Panc1 (cell line): Measurements from ENCODE around the gene EEF2. TPM values are rescaled to one million over a fixed set of nuclear protein-coding genes. Genes with fewer than 3 reads are reported as not detected.

ENCODE experiments used
- ATAC-seq: fragments of 200-7000 bp; cut with Tn5 transposase; 2 replicates; pipeline ENCODE4 v1.9.1; 2020; ENCODE audit warnings: mild to moderate bottlenecking, moderate library complexity
- Bru-seq: library from RNA; stranded (reverse); fragments of 400-500 nt; gene quantifications from one replicate; lab custom pipeline; 2021; lab: Mats Ljungman, UMichigan
- BruChase-seq, 2 experiments: library from RNA; stranded (reverse); fragments of 400-500 nt; gene quantifications; one replicate each; lab custom pipeline; 2021; lab: Mats Ljungman, UMichigan
- BruUV-seq: library from RNA; stranded (reverse); fragments of 400-500 nt; replicated peaks from 2 replicates; lab custom pipeline; 2021; lab: Mats Ljungman, UMichigan
- CTCF ChIA-PET: fragments of 300-600 bp; sonication (Branson Sonifier 250); formaldehyde crosslinking; loops from one replicate; lab custom pipeline; 2022; ENCODE audit warnings: antibody characterized with exemption; lab: Charles Lee
- POLR2A ChIA-PET: fragments of 300-600 bp; sonication (Branson Sonifier 250); formaldehyde crosslinking; loops from one replicate; lab custom pipeline; 2022; ENCODE audit warnings: antibody characterized with exemption; lab: Charles Lee
- DNase-seq: peaks from one replicate; pipeline ENCODE4 v3.0.0-alpha.2; 2010; ENCODE audit warnings: low read depth, low spot score
- H3K27ac ChIP-seq: 2 replicates; pipeline ENCODE4 v1.5.1; 2011; ENCODE audit warnings: mild to moderate bottlenecking, low read length, inconsistent platforms
- H3K27me3 ChIP-seq: fragments of 200-500 bp; sonication (Bioruptor generic); 2 replicates; pipeline ENCODE4 v1.6.0; 2014; ENCODE audit warnings: low read length, inconsistent platforms; ENCODE audit not compliant: control insufficient read depth, insufficient read depth
- H3K36me3 ChIP-seq: fragments of 200-500 bp; sonication (Bioruptor generic); 2 replicates; pipeline ENCODE4 v1.5.1; 2014; ENCODE audit warnings: inconsistent platforms, mild to moderate bottlenecking, low read length, moderate library complexity; ENCODE audit not compliant: control insufficient read depth, insufficient read depth
- H3K4me1 ChIP-seq: 2 replicates; pipeline ENCODE4 v1.5.1; 2011; ENCODE audit warnings: inconsistent platforms, mild to moderate bottlenecking, low read length, moderate library complexity; ENCODE audit not compliant: control insufficient read depth, insufficient read depth
- H3K4me3 ChIP-seq, 2 experiments: 2 replicates each; pipeline ENCODE4 v1.5.1; 2011 to 2012; ENCODE audit warnings: low read depth in 2 of 2, low read length in 2 of 2, mild to moderate bottlenecking in 2 of 2, inconsistent platforms in 1 of 2, moderate library complexity in 1 of 2
- H3K9me3 ChIP-seq: fragments of 200-500 bp; sonication (Bioruptor generic); 2 replicates; pipeline ENCODE4 v1.5.1; 2014; ENCODE audit warnings: low read depth, mild to moderate bottlenecking, inconsistent platforms, low read length, moderate library complexity; ENCODE audit not compliant: control insufficient read depth, insufficient read depth
- CTCF ChIP-seq: fragments of 450-650 bp; IDR thresholded peaks from 2 replicates; pipeline ENCODE4 v1.5.1; 2017; ENCODE audit warnings: mild to moderate bottlenecking
- POLR2AphosphoS5 ChIP-seq: IDR thresholded peaks from 2 replicates; pipeline ENCODE4 v1.6.1; 2012; ENCODE audit warnings: mild to moderate bottlenecking, low read depth, low read length, moderate library complexity
- REST ChIP-seq, 2 experiments: IDR thresholded peaks; 2 replicates each; pipeline ENCODE4 v1.6.1; 2011 to 2012; ENCODE audit warnings: low read depth in 2 of 2, control low read depth in 1 of 2, low read length in 1 of 2, mild to moderate bottlenecking in 1 of 2, moderate library complexity in 1 of 2; ENCODE audit not compliant: insufficient read depth in 1 of 2
- SIN3A ChIP-seq: IDR thresholded peaks from 2 replicates; pipeline ENCODE4 v1.6.1; 2012; ENCODE audit warnings: low read depth, mild to moderate bottlenecking, low read length, moderate library complexity, borderline replicate concordance; ENCODE audit not compliant: insufficient read depth
- TCF7L2 ChIP-seq: IDR thresholded peaks from 2 replicates; pipeline ENCODE4 v1.6.1; 2011; ENCODE audit warnings: mild to moderate bottlenecking, low read depth, low read length, inconsistent platforms
- in situ Hi-C: cut with HindIII; loops from 2 replicates; pipeline ENCODE4 v1.10.0; 2016; ENCODE audit warnings: low sequenced_read_pairs, low pct_unique_long_range_greater_than_20kb
- intact Hi-C: fragments of 100-400 bp; cut with micrococcal nuclease; formaldehyde crosslinking; loops from one replicate; pipeline ENCODE4 v1.10.0; 2022; ENCODE audit not compliant: unreplicated experiment
- long read RNA-seq: library from polyadenylated mRNA; unstranded; transcript quantifications from one replicate; pipeline ENCODE4 v2.0.0, GENCODE V29; 2021; ENCODE audit not compliant: unreplicated experiment
- polyA plus RNA-seq: library from polyadenylated mRNA; unstranded; fragments of >200 nt; gene quantifications from one replicate; pipeline ENCODE4 v1.2.1, GENCODE V29; 2012; ENCODE audit warnings: missing spikeins; ENCODE audit not compliant: insufficient read length
- total RNA-seq: library from RNA; stranded (reverse); gene quantifications from one replicate; pipeline ENCODE4 v1.2.1, GENCODE V29; 2021; ENCODE audit not compliant: unreplicated experiment

EEF2 gene
- 1,391 TPM for total RNA-seq
- polyA plus RNA-seq, result 1,601 TPM
- percentile 97 among the genes with signal in this experiment for Bru-seq, nascent RNA
- BruChase-seq, experiment 1, labeled RNA remaining after a 2-hour chase, result percentile 99 among the genes with signal in this experiment
- percentile 100 among the genes with signal in this experiment for BruChase-seq, experiment 2, labeled RNA remaining after a 6-hour chase
- long read RNA-seq, transcript EEF2-201 (15 exons, 3,164 nt), result major isoform, 445 of 873 reads
- long read RNA-seq, partial matches to known transcripts, result 201 of 873 reads
- long read RNA-seq, other reads (novel, unspliced or antisense), result 227 of 873 reads

GRCh38 chr19:3984908-3985642 is at the start of gene EEF2:
TSS of gene EEF2 (minus strand) at chr19:3985463. CDS start at chr19:3985380, 83 bp downstream.
- DNase-seq (no peak), ATAC-seq (peak; percentile 56)
- H3K36me3 ChIP-seq, result peaks cover 32% of the 10 kb centered on the region
- peaks cover 8% of the 10 kb centered on the region for H3K4me1 ChIP-seq
- in situ Hi-C loops (no loop called here), intact Hi-C loops (loop anchor here (10.0 kb wide), 1 partner anchor 220 kb away; no protein-coding TSS in a partner anchor)
- no peak for TF ChIP-seq CTCF
- TF ChIP-seq REST (IDR thresholded peaks at IDR 0.05; ENCODE audit: insufficient read depth in 1 of 2, low read depth in 2 of 2, low read length in 1 of 2), result no peak
- peak; percentile 99 for TF ChIP-seq POLR2AphosphoS5
- peak; percentile 69; the same call in 1 of the 2 replicates for TF ChIP-seq SIN3A
- TF ChIP-seq TCF7L2, result no peak
- BruUV-seq, result TSS peak; percentile 84
- ChIA-PET CTCF (interaction anchor here (0.7 kb wide), 1 partner anchor 14 kb away, joined by 9 read pairs; the partner anchor contains the start of gene DAPK3), POLR2A (interaction anchor here (0.6 to 0.8 kb wide), 5 partner anchors 12 to 710 kb away, joined by 3 to 4 read pairs (median 3); no protein-coding TSS in a partner anchor)
- no peaks in the 10 kb centered on the region for H3K9me3 ChIP-seq
- peak within 1 kb of the TSS; percentile 83 for H3K27ac ChIP-seq
- H3K4me3 ChIP-seq, result peak within 1 kb of the TSS; percentile 65 to 99
- H3K27me3 ChIP-seq, result no peaks in the 10 kb centered on the region

- no TSS peak for BruUV-seq
- CTCF ChIA-PET, result no interaction called here
Observed at GRCh38 chr19:4034048-4035017, 49.1 kb upstream of the EEF2 start.

More at GRCh38 chr19:4034048-4035017, 49.1 kb upstream of the EEF2 start:
- peak; percentile 22 for ATAC-seq
- Histone ChIP-seq H3K36me3 (no peaks in the 10 kb centered on the region), H3K9me3 (no peaks in the 10 kb centered on the region), H3K4me1 (no peaks in the 10 kb centered on the region; the same call in none of the 2 replicates), H3K4me3 (no peak overlapping the region), H3K27ac (no peak overlapping the region), H3K27me3 (no peaks in the 10 kb centered on the region)
- in situ Hi-C loops (no loop called here), intact Hi-C loops (no loop called here)
- POLR2A ChIA-PET, result no interaction called here
- TF ChIP-seq TCF7L2 (no peak), SIN3A (no peak), CTCF (no peak), POLR2AphosphoS5 (no peak)
- no peak for DNase-seq
